TTC549 (cell line): ENCODE results near the gene UNC45B.
"Not testable (repeated sequence)": the region's sequence is repeated elsewhere in the genome, so short reads cannot be mapped to it uniquely, and the experiment has no call there.

ENCODE experiments used
- FAIRE-seq: peaks from 2 replicates; lab custom pipeline; 2012; peaks lifted over from hg19 to GRCh38; lab: Jason Lieb, UNC

UNC45B gene

GRCh38 chr17:35141681-35142466 lies 5.7 kb upstream of the UNC45B start, which contains the start of gene NLE1:
TSS of gene NLE1 (minus strand) at chr17:35142303. CDS start at chr17:35142275, 28 bp downstream.
- no peak for FAIRE-seq

GRCh38 chr17:35142467-35142796 lies 5.2 kb upstream of the UNC45B start:
- no peak for FAIRE-seq

- FAIRE-seq: no peak
Observed at GRCh38 chr17:35144840-35145239, 2.8 kb upstream of the UNC45B start.

GRCh38 chr17:35146214-35146833 lies 1.3 kb upstream of the UNC45B start:
- FAIRE-seq: no peak

- FAIRE-seq: no peak
Observed at GRCh38 chr17:35148144-35148543, 527 bp downstream of the UNC45B start.

- FAIRE-seq: no peak
Observed at GRCh38 chr17:35149941-35150340, 2.3 kb downstream of the UNC45B start.

- not testable (repeated sequence) for FAIRE-seq
Observed at GRCh38 chr17:35151080-35151479, 3.5 kb downstream of the UNC45B start.

- no peak for FAIRE-seq
Observed at GRCh38 chr17:35152421-35153140, 5.0 kb downstream of the UNC45B start.

GRCh38 chr17:35154196-35155165 lies 6.9 kb downstream of the UNC45B start:
- no peak for FAIRE-seq

- no peak for FAIRE-seq
Observed at GRCh38 chr17:35155246-35155645, 7.6 kb downstream of the UNC45B start.

- FAIRE-seq: no peak
Observed at GRCh38 chr17:35159940-35160339, 12.3 kb downstream of the UNC45B start.

GRCh38 chr17:35160354-35161201 lies 13.0 kb downstream of the UNC45B start:
- FAIRE-seq: no peak

- no peak for FAIRE-seq
Observed at GRCh38 chr17:35161281-35161761, 13.7 kb downstream of the UNC45B start.

GRCh38 chr17:35162755-35163154 lies 15.1 kb downstream of the UNC45B start:
- no peak for FAIRE-seq

- no peak for FAIRE-seq
Observed at GRCh38 chr17:35163886-35164285, 16.3 kb downstream of the UNC45B start.

GRCh38 chr17:35164716-35165115 lies 17.1 kb downstream of the UNC45B start:
- no peak for FAIRE-seq

- FAIRE-seq: no peak
Observed at GRCh38 chr17:35166526-35166925, 18.9 kb downstream of the UNC45B start.

- no peak for FAIRE-seq
Observed at GRCh38 chr17:35167046-35167445, 19.4 kb downstream of the UNC45B start.

- FAIRE-seq: no peak
Observed at GRCh38 chr17:35167666-35168065, 20.0 kb downstream of the UNC45B start.

GRCh38 chr17:35169835-35170363 lies 22.3 kb downstream of the UNC45B start:
- FAIRE-seq: no peak
